Pancreas (tissue), 10 donors: Measurements from ENCODE around the gene TESPA1. TPM values are rescaled to one million over a fixed set of nuclear protein-coding genes. Genes with fewer than 3 reads are reported as not detected.

Experiments
- ATAC-seq, 4 donors: fragments of 200-7000 bp; cut with Tn5 transposase; one replicate each; pipeline versions ENCODE4 v1.8.0 to v1.9.1; 2020; ENCODE audit warnings: mild to moderate bottlenecking in 4 of 4, moderate library complexity in 4 of 4
- DNase-seq, 6 donors: peaks; one replicate each; pipeline ENCODE4 v3.0.0-alpha.2; 2020
- FAIRE-seq: peaks from 2 replicates; lab custom pipeline; 2012; peaks lifted over from hg19 to GRCh38; lab: Jason Lieb, UNC
- H3K27ac ChIP-seq, 4 donors: fragments of 200-600 bp; sonication (generic); 1 replicate in 3 of 4; 2 replicates in 1 of 4; pipeline versions ENCODE4 v1.5.0 to v1.8.0; 2020
- H3K27me3 ChIP-seq, 4 donors: fragments of 200-600 bp; one replicate each; pipeline ENCODE4 v1.8.0; 2021
- H3K36me3 ChIP-seq, 3 donors: fragments of 200-600 bp; sonication (generic) in 1 of 3; one replicate each; pipeline versions ENCODE4 v1.5.0 to v1.8.0; 2020 to 2021
- H3K4me1 ChIP-seq, 3 donors: fragments of 200-600 bp; one replicate each; pipeline ENCODE4 v1.8.0; 2021
- H3K4me3 ChIP-seq, 4 donors: fragments of 200-600 bp; sonication (generic) in 2 of 4; one replicate each; pipeline versions ENCODE4 v1.5.0 to v1.8.0; 2020 to 2021
- H3K9me3 ChIP-seq, 4 donors: fragments of 200-600 bp; one replicate each; pipeline ENCODE4 v1.8.0; 2021
- WGBS, 2 donors: extraction: QIAGEN DNeasy Blood & Tissue Kit; methylation state at CpG; one replicate each; pipeline ENCODE4 v1.1.7; 2013; 5-methylcytosine and 5-hydroxymethylcytosine counted together
- intact Hi-C, 3 donors: fragments of 100-400 bp; cut with DNase I; formaldehyde crosslinking; loops; one replicate each; pipeline versions ENCODE4 v1.11.1 to v1.14.2; 2022
- polyA plus RNA-seq, 2 donors: library from polyadenylated mRNA; stranded (reverse); fragments of 200-250 nt; gene quantifications; one replicate each; pipeline ENCODE4 v1.2.3, GENCODE V29; 2013
- total RNA-seq, 6 donors: library from RNA; stranded (reverse); fragmentation: NEBNext Ultra II Directional in 4 of 6; extraction: Animal tissue kit (Norgen Biotek cat#: 25700) in 4 of 6; gene quantifications; one replicate each; pipeline versions ENCODE4 v1.2.1 to v1.2.4, GENCODE V29; 2021 to 2023
- TF ChIP-seq, protein P1 (sequence below), 4 donors: fragments of 200-600 bp; sonication (generic) in 3 of 4; IDR thresholded peaks; one replicate each; pipeline versions ENCODE4 v1.5.0 to v1.8.0; 2021; ENCODE audit warnings: antibody characterized with exemption in 4 of 4
- donor health status: healthy with polysubstance abuse.
- donor health status: DM: no; HTN: no; CAD: no; lungs with moderate emphysema.
- donor health status: DM: no; HTN: no; CAD: no.
- donor health status: control.
- donor health status: control.
- donor health status: Bipolar disorder and iron deficiency.
- donor health status: DM: yes; HTN: yes; CAD: no.
- donor health status: DM: no; HTN: no; CAD: no.
- donor health status: DM: no; HTN: no; CAD: no.
- donor health status: DM: yes; HTN: yes; CAD: no.

TESPA1 gene
- total and polyA plus RNA-seq, 8 donors: 0.08 to 0.60 (median 0.25) TPM

DNA sequence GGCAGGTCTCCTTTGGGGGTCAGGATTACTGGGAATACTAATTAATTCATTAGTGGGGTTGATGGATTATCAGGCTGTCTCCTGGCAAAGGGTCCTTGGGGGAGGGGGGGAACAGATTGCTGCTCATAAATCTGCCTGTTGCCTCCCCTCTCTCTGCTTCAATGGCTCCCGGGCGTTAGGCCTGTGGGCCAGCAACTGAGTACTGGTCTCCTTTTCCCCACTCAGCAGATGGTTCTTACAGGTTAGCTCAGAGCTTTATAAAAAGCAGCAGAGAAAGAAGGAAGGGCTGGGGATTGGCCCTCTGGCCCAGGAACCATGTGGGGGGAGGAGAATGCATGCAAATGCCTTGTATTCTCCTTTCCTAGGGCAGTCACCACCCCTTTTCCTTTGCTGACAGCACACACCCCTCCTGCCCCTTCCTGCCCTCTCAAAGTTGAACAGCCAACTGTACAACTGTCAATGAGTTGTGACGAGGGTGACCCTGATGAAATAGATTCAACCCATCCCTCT lies 32.9 kb upstream of the TESPA1 start:
- TF ChIP-seq, protein P1, sequence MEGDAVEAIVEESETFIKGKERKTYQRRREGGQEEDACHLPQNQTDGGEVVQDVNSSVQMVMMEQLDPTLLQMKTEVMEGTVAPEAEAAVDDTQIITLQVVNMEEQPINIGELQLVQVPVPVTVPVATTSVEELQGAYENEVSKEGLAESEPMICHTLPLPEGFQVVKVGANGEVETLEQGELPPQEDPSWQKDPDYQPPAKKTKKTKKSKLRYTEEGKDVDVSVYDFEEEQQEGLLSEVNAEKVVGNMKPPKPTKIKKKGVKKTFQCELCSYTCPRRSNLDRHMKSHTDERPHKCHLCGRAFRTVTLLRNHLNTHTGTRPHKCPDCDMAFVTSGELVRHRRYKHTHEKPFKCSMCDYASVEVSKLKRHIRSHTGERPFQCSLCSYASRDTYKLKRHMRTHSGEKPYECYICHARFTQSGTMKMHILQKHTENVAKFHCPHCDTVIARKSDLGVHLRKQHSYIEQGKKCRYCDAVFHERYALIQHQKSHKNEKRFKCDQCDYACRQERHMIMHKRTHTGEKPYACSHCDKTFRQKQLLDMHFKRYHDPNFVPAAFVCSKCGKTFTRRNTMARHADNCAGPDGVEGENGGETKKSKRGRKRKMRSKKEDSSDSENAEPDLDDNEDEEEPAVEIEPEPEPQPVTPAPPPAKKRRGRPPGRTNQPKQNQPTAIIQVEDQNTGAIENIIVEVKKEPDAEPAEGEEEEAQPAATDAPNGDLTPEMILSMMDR (IDR thresholded peaks at IDR 0.05): no peak
- no peak for ATAC-seq
- no peaks in the 10 kb centered on the region for H3K4me1 ChIP-seq
- no peaks in the 10 kb centered on the region for H3K9me3 ChIP-seq
- no peaks in the 10 kb centered on the region for H3K36me3 ChIP-seq
- intact Hi-C loops: no loop called here
- H3K27me3 ChIP-seq: peaks cover 0 to 15% (median 2%) of the 10 kb centered on the region in 4 donors
- H3K4me3 ChIP-seq: no peak overlapping the region
- 32 to 37% methylated on average over 3 of the region's 3 CpGs for WGBS, 2 donors
- no peak for DNase-seq
- no peak overlapping the region for H3K27ac ChIP-seq
- no peak for FAIRE-seq

DNA sequence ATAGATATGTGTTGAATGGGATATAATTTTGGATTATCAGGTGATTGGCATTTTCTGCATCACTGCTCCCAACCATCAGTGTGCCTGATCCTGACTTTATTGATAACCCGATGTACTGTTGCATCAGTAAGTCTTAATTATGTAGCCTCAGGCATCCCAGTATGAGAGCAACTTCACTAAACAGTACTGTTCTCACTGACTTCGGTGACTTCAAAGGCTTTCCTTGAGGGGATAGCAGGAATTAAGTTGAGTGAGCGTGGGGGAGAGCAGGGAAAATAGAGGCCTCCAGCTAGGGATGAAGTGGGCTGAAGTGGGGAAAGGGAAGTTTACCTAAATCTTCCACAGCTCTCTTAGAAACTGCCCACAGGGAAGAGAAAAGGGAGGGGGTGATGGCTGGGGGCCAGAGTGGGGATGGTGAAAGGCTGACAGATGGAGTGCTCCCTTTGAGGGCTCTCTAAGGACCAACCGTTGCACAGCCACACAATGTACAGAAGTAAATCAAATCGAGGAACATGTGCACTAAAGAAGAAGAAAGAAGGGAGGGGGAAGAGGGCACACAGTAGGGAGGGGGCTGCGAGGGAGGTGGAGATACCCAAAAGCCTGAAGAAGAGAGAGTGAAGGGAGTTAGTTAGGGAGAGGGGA lies 24.5 kb upstream of the TESPA1 start:
- Histone ChIP-seq H3K4me1 (no peaks in the 10 kb centered on the region), H3K4me3 (no peak overlapping the region), H3K27ac (no peak overlapping the region), H3K9me3 (no peaks in the 10 kb centered on the region), H3K36me3 (no peaks in the 10 kb centered on the region), H3K27me3 (no peaks in the 10 kb centered on the region)
- intact Hi-C loops: no loop called here
- no peak for DNase-seq
- ATAC-seq: no peak
- TF ChIP-seq, protein P1 (IDR thresholded peaks at IDR 0.05): no peak
- no peak for FAIRE-seq
- 48 to 58% methylated on average over 6 of the region's 6 CpGs for WGBS, 2 donors

DNA sequence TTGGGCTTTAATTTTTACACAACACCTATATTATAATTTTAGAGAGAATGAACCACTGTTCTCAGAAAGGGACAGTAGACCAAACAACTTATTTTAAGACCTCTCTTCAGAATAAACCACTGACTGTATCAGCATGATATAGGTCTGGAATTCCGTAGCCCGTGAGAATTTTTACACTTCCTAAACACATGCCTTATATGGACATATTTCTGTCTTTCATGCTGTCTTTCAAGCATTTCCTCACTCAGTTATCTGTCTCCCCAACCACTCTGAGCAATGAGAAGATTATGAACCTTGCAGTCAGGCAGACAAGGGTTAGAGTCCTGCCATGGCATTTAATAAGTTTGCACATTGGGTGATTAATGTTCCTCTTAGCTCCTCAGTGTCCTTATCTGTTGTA lies 17.8 kb upstream of the TESPA1 start:
- no peaks in the 10 kb centered on the region for H3K9me3 ChIP-seq
- H3K27ac ChIP-seq: no peak overlapping the region
- ATAC-seq: no peak
- no peak for DNase-seq
- TF ChIP-seq, protein P1 (IDR thresholded peaks at IDR 0.05): no peak
- intact Hi-C loops: no loop called here
- 46 to 54% methylated on average over 2 of the region's 2 CpGs for WGBS, 2 donors
- FAIRE-seq: no peak
- no peaks in the 10 kb centered on the region for H3K4me1 ChIP-seq
- H3K36me3 ChIP-seq: no peaks in the 10 kb centered on the region
- peaks cover 0 to 3% (median 0%) of the 10 kb centered on the region in 4 donors for H3K27me3 ChIP-seq
- no peak overlapping the region for H3K4me3 ChIP-seq

DNA sequence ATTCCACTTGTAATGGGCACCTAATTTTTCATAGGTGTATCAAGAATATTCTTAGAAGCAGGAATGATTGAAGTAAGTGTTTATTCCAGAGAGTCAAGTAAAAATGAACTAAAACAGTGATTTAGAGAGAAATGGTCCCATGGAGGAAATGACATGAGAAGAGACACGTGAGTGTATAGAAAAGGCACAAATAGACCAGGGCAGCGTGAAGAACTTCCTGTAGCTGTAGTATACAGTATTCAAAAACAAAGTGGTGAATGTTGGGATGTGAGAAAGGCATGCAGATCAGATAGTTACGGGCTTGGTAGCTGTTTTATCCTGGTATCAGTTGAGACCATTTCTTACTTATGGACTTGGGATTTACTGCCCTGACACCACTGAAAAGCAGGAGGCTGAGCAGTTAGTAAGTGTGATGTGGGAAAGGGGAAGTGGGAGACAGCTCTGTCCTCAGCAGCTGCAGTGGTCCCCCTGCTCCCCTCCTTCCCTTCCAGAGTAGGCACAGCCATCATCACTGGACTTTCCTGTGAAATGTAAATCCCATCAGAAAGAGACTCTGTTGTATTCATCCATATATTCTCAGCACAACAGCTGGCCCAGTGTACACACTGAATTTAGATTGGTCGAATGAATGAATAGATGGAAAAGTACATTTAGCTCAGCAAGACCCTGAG lies 16.8 kb upstream of the TESPA1 start:
- Histone ChIP-seq H3K27me3 (peaks cover 0 to 3% (median 0%) of the 10 kb centered on the region in 4 donors), H3K4me3 (no peak overlapping the region), H3K9me3 (no peaks in the 10 kb centered on the region), H3K27ac (no peak overlapping the region), H3K36me3 (no peaks in the 10 kb centered on the region), H3K4me1 (no peaks in the 10 kb centered on the region)
- whole genome bisulfite sequencing, 2 donors: 58 to 61% methylated on average over 4 of the region's 4 CpGs
- TF ChIP-seq, protein P1 (IDR thresholded peaks at IDR 0.05): no peak
- ATAC-seq (no peak), FAIRE-seq (no peak), DNase-seq (no peak)
- intact Hi-C loops: no loop called here
